ENCODE results near the gene WSB1.

WSB1 gene

DNA sequence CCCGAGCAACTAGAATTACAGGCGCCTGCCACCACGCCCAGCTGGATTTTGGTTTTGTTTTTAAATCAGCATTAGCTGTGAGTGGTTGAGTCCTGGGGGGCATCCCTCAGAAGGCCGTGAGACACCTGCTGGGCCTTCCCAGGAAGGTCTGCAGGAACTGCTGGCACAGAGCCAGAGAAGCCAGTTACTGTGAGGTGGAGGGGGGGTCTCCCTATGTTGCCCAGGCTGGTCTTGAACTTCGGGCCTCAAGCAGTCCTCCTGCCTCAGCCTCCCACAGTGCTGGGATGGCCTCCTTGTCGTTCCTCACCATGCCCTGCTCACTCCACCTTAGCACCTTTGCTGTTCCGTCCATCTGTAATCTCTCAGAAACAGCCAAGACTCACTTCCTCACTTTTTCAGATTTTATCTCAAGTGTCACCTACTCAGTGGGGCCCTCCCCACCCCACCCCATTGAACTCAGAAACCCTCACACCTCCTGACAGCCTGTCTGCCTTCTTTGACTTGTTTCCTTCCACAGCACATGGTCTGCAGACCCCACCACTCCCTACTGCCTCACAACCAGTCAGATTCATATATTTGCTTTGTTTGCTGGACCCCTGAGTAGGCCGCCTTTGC, 62.3 kb downstream of the WSB1 start:
- Histone ChIP-seq H3K4me2 (ENCODE audit: low read length, poor library complexity, severe bottlenecking) (no peak overlapping the region), H3K4ac (ENCODE audit: low read depth in 1 of 2, low read length in 2 of 2) (no peak overlapping the region), H4K8ac (ENCODE audit: low read length) (no peak overlapping the region), H3K36me3 (ENCODE audit: control insufficient read depth in 1 of 2, insufficient read depth in 2 of 2, low read depth in 1 of 2, low read length in 2 of 2) (no peaks in the 10 kb centered on the region), H3K4me3 (ENCODE audit: insufficient read depth in 1 of 2, low read depth in 1 of 2, low read length in 2 of 2) (no peak overlapping the region), H3K18ac (ENCODE audit: low read depth in 1 of 2, low read length in 2 of 2) (no peak overlapping the region), H3K9ac (ENCODE audit: low read length) (no peak overlapping the region), H2AFZ (ENCODE audit: low read depth, low read length) (no peak overlapping the region), H3K79me1 (replicated peaks; ENCODE audit: low read length, poor library complexity, severe bottlenecking) (peaks cover 2% of the 10 kb centered on the region), H2BK12ac (ENCODE audit: low read length in 2 of 2) (no peak overlapping the region), H3K27ac (ENCODE audit: low read length, poor library complexity, severe bottlenecking) (no peak overlapping the region), H3K9me3 (ENCODE audit: control insufficient read depth, low read length) (no peaks in the 10 kb centered on the region), H4K91ac (ENCODE audit: low read length) (no peak overlapping the region), H3K23ac (ENCODE audit: low read length in 2 of 2) (no peak overlapping the region), H2BK5ac (ENCODE audit: low read depth, low read length, poor library complexity, severe bottlenecking) (no peak overlapping the region), H3K4me1 (ENCODE audit: control insufficient read depth, insufficient read depth, low read depth, low read length) (peaks cover 10% of the 10 kb centered on the region), H2BK120ac (ENCODE audit: low read depth, low read length) (no peak overlapping the region), H3K27me3 (ENCODE audit: control insufficient read depth in 1 of 2, insufficient read depth in 1 of 2, low read length in 2 of 2) (no peaks in the 10 kb centered on the region), H3K14ac (ENCODE audit: low read length in 2 of 2) (no peak overlapping the region), H2AK5ac (ENCODE audit: low read length, severe bottlenecking) (no peak overlapping the region), H2BK15ac (ENCODE audit: low read depth, poor library complexity, severe bottlenecking) (no peak overlapping the region)
- 88% methylated on average over 8 of the region's 8 CpGs for WGBS
- DNase-seq, result no peak

DNA sequence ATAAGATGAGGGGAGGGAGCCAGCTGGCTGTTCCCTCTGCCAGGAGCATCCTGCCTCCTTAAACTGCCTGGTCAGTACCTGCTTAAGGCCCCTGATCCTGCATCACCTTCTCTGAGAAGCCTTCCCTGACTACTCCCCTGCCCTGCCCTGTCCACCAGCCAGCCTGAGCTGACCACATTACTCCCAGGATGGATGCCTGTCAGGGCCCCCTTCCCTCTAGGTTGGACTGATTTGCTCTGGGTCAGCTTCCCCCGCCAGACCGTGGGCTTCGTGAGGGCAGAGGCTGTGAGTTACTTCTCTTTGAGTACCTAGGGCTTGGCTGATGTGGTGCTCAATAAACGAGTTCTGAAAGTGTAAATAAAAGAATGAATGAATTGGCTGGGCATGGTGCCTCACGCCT, 63.3 kb downstream of the WSB1 start:
- peak overlapping the region in 1 of 2 experiments; percentile 15 for H2BK12ac ChIP-seq (ENCODE audit: low read length in 2 of 2)
- H3K36me3 ChIP-seq (ENCODE audit: control insufficient read depth in 1 of 2, insufficient read depth in 2 of 2, low read depth in 1 of 2, low read length in 2 of 2), result no peaks in the 10 kb centered on the region
- H3K27ac ChIP-seq (ENCODE audit: low read length, poor library complexity, severe bottlenecking), result no peak overlapping the region
- peak overlapping the region; percentile 21 for H4K91ac ChIP-seq (ENCODE audit: low read length)
- H2BK5ac ChIP-seq (ENCODE audit: low read depth, low read length, poor library complexity, severe bottlenecking), result no peak overlapping the region
- no peak overlapping the region for H4K8ac ChIP-seq (ENCODE audit: low read length)
- no peak overlapping the region for H3K9ac ChIP-seq (ENCODE audit: low read length)
- WGBS, result 83% methylated on average over 5 of the region's 5 CpGs
- no peak overlapping the region for H2BK15ac ChIP-seq (ENCODE audit: low read depth, poor library complexity, severe bottlenecking)
- H3K4ac ChIP-seq (ENCODE audit: low read depth in 1 of 2, low read length in 2 of 2), result no peak overlapping the region
- no peaks in the 10 kb centered on the region for H3K9me3 ChIP-seq (ENCODE audit: control insufficient read depth, low read length)
- no peak overlapping the region for H3K4me3 ChIP-seq (ENCODE audit: insufficient read depth in 1 of 2, low read depth in 1 of 2, low read length in 2 of 2)
- H2AK5ac ChIP-seq (ENCODE audit: low read length, severe bottlenecking), result no peak overlapping the region
- H2BK120ac ChIP-seq (ENCODE audit: low read depth, low read length), result no peak overlapping the region
- no peak overlapping the region for H3K14ac ChIP-seq (ENCODE audit: low read length in 2 of 2)
- H3K4me1 ChIP-seq (ENCODE audit: control insufficient read depth, insufficient read depth, low read depth, low read length), result peaks cover 10% of the 10 kb centered on the region
- no peak overlapping the region for H3K4me2 ChIP-seq (ENCODE audit: low read length, poor library complexity, severe bottlenecking)
- H3K79me1 ChIP-seq (replicated peaks; ENCODE audit: low read length, poor library complexity, severe bottlenecking), result peaks cover 2% of the 10 kb centered on the region
- no peaks in the 10 kb centered on the region for H3K27me3 ChIP-seq (ENCODE audit: control insufficient read depth in 1 of 2, insufficient read depth in 1 of 2, low read length in 2 of 2)
- no peak overlapping the region for H2AFZ ChIP-seq (ENCODE audit: low read depth, low read length)
- DNase-seq, result no peak
- H3K18ac ChIP-seq (ENCODE audit: low read depth in 1 of 2, low read length in 2 of 2), result no peak overlapping the region
- H3K23ac ChIP-seq (ENCODE audit: low read length in 2 of 2), result no peak overlapping the region

DNA sequence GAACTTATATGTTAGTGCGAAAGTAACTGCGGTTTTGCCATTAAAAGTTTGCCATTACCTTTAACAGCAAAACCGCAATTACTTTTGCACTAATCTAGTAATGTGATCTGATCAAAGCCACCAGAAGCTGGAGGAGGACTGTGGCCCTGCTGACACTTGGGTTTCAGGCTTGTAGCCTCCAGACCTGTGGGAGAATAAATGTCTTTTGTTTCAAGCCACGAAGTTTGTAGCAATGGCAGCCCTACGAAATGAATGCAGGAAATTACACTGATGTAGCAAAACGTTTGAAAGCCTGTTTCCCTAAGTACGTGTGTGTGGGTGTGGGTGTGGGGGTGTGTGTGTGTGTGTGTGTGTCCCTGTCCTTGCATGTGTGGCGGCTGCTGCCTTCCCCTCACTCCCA, 66.6 kb downstream of the WSB1 start:
- Histone ChIP-seq H4K8ac (ENCODE audit: low read length) (no peak overlapping the region), H3K23ac (ENCODE audit: low read length in 2 of 2) (no peak overlapping the region), H3K36me3 (ENCODE audit: control insufficient read depth in 1 of 2, insufficient read depth in 2 of 2, low read depth in 1 of 2, low read length in 2 of 2) (no peaks in the 10 kb centered on the region), H3K9me3 (ENCODE audit: control insufficient read depth, low read length) (no peaks in the 10 kb centered on the region), H3K27ac (ENCODE audit: low read length, poor library complexity, severe bottlenecking) (no peak overlapping the region), H3K4me3 (ENCODE audit: insufficient read depth in 1 of 2, low read depth in 1 of 2, low read length in 2 of 2) (no peak overlapping the region), H2BK5ac (ENCODE audit: low read depth, low read length, poor library complexity, severe bottlenecking) (no peak overlapping the region), H2AFZ (ENCODE audit: low read depth, low read length) (no peak overlapping the region), H3K14ac (ENCODE audit: low read length in 2 of 2) (no peak overlapping the region), H3K18ac (ENCODE audit: low read depth in 1 of 2, low read length in 2 of 2) (no peak overlapping the region), H4K91ac (ENCODE audit: low read length) (no peak overlapping the region), H2BK12ac (ENCODE audit: low read length in 2 of 2) (no peak overlapping the region), H3K4me2 (ENCODE audit: low read length, poor library complexity, severe bottlenecking) (no peak overlapping the region), H3K9ac (ENCODE audit: low read length) (no peak overlapping the region), H3K27me3 (ENCODE audit: control insufficient read depth in 1 of 2, insufficient read depth in 1 of 2, low read length in 2 of 2) (no peaks in the 10 kb centered on the region), H2BK120ac (ENCODE audit: low read depth, low read length) (no peak overlapping the region), H3K4ac (ENCODE audit: low read depth in 1 of 2, low read length in 2 of 2) (no peak overlapping the region), H2AK5ac (ENCODE audit: low read length, severe bottlenecking) (no peak overlapping the region), H3K79me1 (replicated peaks; ENCODE audit: low read length, poor library complexity, severe bottlenecking) (no peaks in the 10 kb centered on the region), H2BK15ac (ENCODE audit: low read depth, poor library complexity, severe bottlenecking) (peak overlapping the region; percentile 67), H3K4me1 (ENCODE audit: control insufficient read depth, insufficient read depth, low read depth, low read length) (peaks cover 14% of the 10 kb centered on the region)
- WGBS, result 91% methylated on average over 4 of the region's 8 CpGs
- no peak for DNase-seq

- Histone ChIP-seq H3K27ac (ENCODE audit: low read length, poor library complexity, severe bottlenecking) (no peak overlapping the region), H3K27me3 (ENCODE audit: control insufficient read depth in 1 of 2, insufficient read depth in 1 of 2, low read length in 2 of 2) (no peaks in the 10 kb centered on the region), H3K79me1 (replicated peaks; ENCODE audit: low read length, poor library complexity, severe bottlenecking) (no peaks in the 10 kb centered on the region), H2BK5ac (ENCODE audit: low read depth, low read length, poor library complexity, severe bottlenecking) (no peak overlapping the region), H2BK15ac (ENCODE audit: low read depth, poor library complexity, severe bottlenecking) (no peak overlapping the region), H3K14ac (ENCODE audit: low read length in 2 of 2) (no peak overlapping the region), H3K23ac (ENCODE audit: low read length in 2 of 2) (no peak overlapping the region), H4K91ac (ENCODE audit: low read length) (no peak overlapping the region), H3K18ac (ENCODE audit: low read depth in 1 of 2, low read length in 2 of 2) (no peak overlapping the region), H3K9me3 (ENCODE audit: control insufficient read depth, low read length) (no peaks in the 10 kb centered on the region), H2BK12ac (ENCODE audit: low read length in 2 of 2) (no peak overlapping the region), H3K36me3 (ENCODE audit: control insufficient read depth in 1 of 2, insufficient read depth in 2 of 2, low read depth in 1 of 2, low read length in 2 of 2) (no peaks in the 10 kb centered on the region), H3K4ac (ENCODE audit: low read depth in 1 of 2, low read length in 2 of 2) (no peak overlapping the region), H3K9ac (ENCODE audit: low read length) (no peak overlapping the region), H2AFZ (ENCODE audit: low read depth, low read length) (no peak overlapping the region), H3K4me2 (ENCODE audit: low read length, poor library complexity, severe bottlenecking) (no peak overlapping the region), H3K4me1 (ENCODE audit: control insufficient read depth, insufficient read depth, low read depth, low read length) (peaks cover 14% of the 10 kb centered on the region), H4K8ac (ENCODE audit: low read length) (no peak overlapping the region), H2AK5ac (ENCODE audit: low read length, severe bottlenecking) (no peak overlapping the region), H3K4me3 (ENCODE audit: insufficient read depth in 1 of 2, low read depth in 1 of 2, low read length in 2 of 2) (no peak overlapping the region), H2BK120ac (ENCODE audit: low read depth, low read length) (no peak overlapping the region)
- 93% methylated on average over 2 of the region's 2 CpGs for WGBS
- DNase-seq, result no peak
Observed at GRCh38 chr17:27361695-27362094, 67.8 kb downstream of the WSB1 start.

Measured in mesenchymal stem cell (in vitro differentiated cells and primary cell).